Measurements from ENCODE around the gene CARNS1. TPM values are rescaled to one million over a fixed set of nuclear protein-coding genes. Genes with fewer than 3 reads are reported as not detected.
A peak's percentile ranks its signal among the peaks of the same experiment; 100 is the strongest.

The CARNS1 gene
- total and polyA plus RNA-seq, 2 experiments from 2014 or later, result 0.38 to 0.43 TPM

GRCh38 chr11:67419325-67420049 lies 4.0 kb downstream of the CARNS1 start:
- Histone ChIP-seq H3K79me2 (ENCODE audit: insufficient read depth) (no peaks in the 10 kb centered on the region), H3F3A (ENCODE audit: insufficient read depth) (no peaks in the 10 kb centered on the region), H3K27me3 (replicated peaks; ENCODE audit: insufficient read depth) (no peaks in the 10 kb centered on the region), H3K4me1 (ENCODE audit: insufficient read depth) (no peaks in the 10 kb centered on the region), H3K4me2 (ENCODE audit: unreplicated experiment) (no peak overlapping the region), H3K27ac (no peak overlapping the region), H3K9me2 (ENCODE audit: insufficient read depth) (no peaks in the 10 kb centered on the region), H3K4me3 (no peak overlapping the region), H3K36me3 (ENCODE audit: low read depth) (no peaks in the 10 kb centered on the region), H3K9ac (no peak overlapping the region), H2AFZ (no peak overlapping the region), H3K9me3 (ENCODE audit: low read depth) (no peaks in the 10 kb centered on the region), H4K20me1 (ENCODE audit: insufficient read depth) (no peaks in the 10 kb centered on the region)
- no peak for TF ChIP-seq EZH2phosphoT487 (IDR thresholded peaks at IDR 0.05; ENCODE audit: insufficient read depth, low read depth)
- no peak for TF ChIP-seq EZH2 (IDR thresholded peaks at IDR 0.05; ENCODE audit: insufficient read depth, poor library complexity, severe bottlenecking)
- in situ Hi-C loops (cut with MboI), result no loop called here
- WGBS, 2 experiments (ENCODE audit: low coverage in 1 of 2, low lambda C conversion rate in 2 of 2, missing lambda C conversion rate in 2 of 2), result 85 to 93% methylated on average over 19 to 21 of the region's 21 CpGs
- no peak for DNase-seq

GRCh38 chr11:67420147-67420645 lies 4.7 kb downstream of the CARNS1 start:
- DNase-seq, result no peak
- Histone ChIP-seq H3K9ac (peak overlapping the region; percentile 75), H3K27me3 (replicated peaks; ENCODE audit: insufficient read depth) (no peaks in the 10 kb centered on the region), H3K36me3 (ENCODE audit: low read depth) (no peaks in the 10 kb centered on the region), H3K4me3 (peak overlapping the region; percentile 78), H3K79me2 (ENCODE audit: insufficient read depth) (no peaks in the 10 kb centered on the region), H3K4me1 (ENCODE audit: insufficient read depth) (no peaks in the 10 kb centered on the region), H3F3A (ENCODE audit: insufficient read depth) (no peaks in the 10 kb centered on the region), H4K20me1 (ENCODE audit: insufficient read depth) (no peaks in the 10 kb centered on the region), H3K9me2 (ENCODE audit: insufficient read depth) (no peaks in the 10 kb centered on the region), H2AFZ (peak overlapping the region; percentile 78), H3K9me3 (ENCODE audit: low read depth) (no peaks in the 10 kb centered on the region), H3K4me2 (ENCODE audit: unreplicated experiment) (peak overlapping the region; percentile 77), H3K27ac (0 out of 2 replicates have a peak overlapping the region, but pooled peaks have one; percentile 36)
- WGBS, 2 experiments (ENCODE audit: low coverage in 1 of 2, low lambda C conversion rate in 2 of 2, missing lambda C conversion rate in 2 of 2), result 40 to 59% methylated on average over 13 to 15 of the region's 15 CpGs
- TF ChIP-seq EZH2phosphoT487 (IDR thresholded peaks at IDR 0.05; ENCODE audit: insufficient read depth, low read depth) (no peak), EZH2 (IDR thresholded peaks at IDR 0.05; ENCODE audit: insufficient read depth, poor library complexity, severe bottlenecking) (no peak)
- in situ Hi-C loops (cut with MboI), result no loop called here

GRCh38 chr11:67420646-67421429 lies 5.4 kb downstream of the CARNS1 start:
- in situ Hi-C loops (cut with MboI), result no loop called here
- no peaks in the 10 kb centered on the region for H3K27me3 ChIP-seq (replicated peaks; ENCODE audit: insufficient read depth)
- H2AFZ ChIP-seq, result peak overlapping the region; percentile 78
- H3K36me3 ChIP-seq (ENCODE audit: low read depth), result no peaks in the 10 kb centered on the region
- H3K9me2 ChIP-seq (ENCODE audit: insufficient read depth), result no peaks in the 10 kb centered on the region
- no peaks in the 10 kb centered on the region for H3K4me1 ChIP-seq (ENCODE audit: insufficient read depth)
- peak overlapping the region; percentile 77 for H3K4me2 ChIP-seq (ENCODE audit: unreplicated experiment)
- H3K9me3 ChIP-seq (ENCODE audit: low read depth), result no peaks in the 10 kb centered on the region
- peak; percentile 95 for DNase-seq
- H3K79me2 ChIP-seq (ENCODE audit: insufficient read depth), result no peaks in the 10 kb centered on the region
- peak overlapping the region; percentile 36; the same call in 1 of the 2 replicates for H3K27ac ChIP-seq
- TF ChIP-seq EZH2phosphoT487 (IDR thresholded peaks at IDR 0.05; ENCODE audit: insufficient read depth, low read depth) (no peak), EZH2 (IDR thresholded peaks at IDR 0.05; ENCODE audit: insufficient read depth, poor library complexity, severe bottlenecking) (no peak)
- no peaks in the 10 kb centered on the region for H3F3A ChIP-seq (ENCODE audit: insufficient read depth)
- H3K4me3 ChIP-seq, result peak overlapping the region; percentile 78
- H4K20me1 ChIP-seq (ENCODE audit: insufficient read depth), result no peaks in the 10 kb centered on the region
- peak overlapping the region; percentile 75 for H3K9ac ChIP-seq
- WGBS, 2 experiments (ENCODE audit: low coverage in 1 of 2, low lambda C conversion rate in 2 of 2, missing lambda C conversion rate in 2 of 2), result 1% methylated on average over 42 to 48 of the region's 97 CpGs

GRCh38 chr11:67421430-67422031 lies 6.1 kb downstream of the CARNS1 start:
- Histone ChIP-seq H3K27me3 (replicated peaks; ENCODE audit: insufficient read depth) (no peaks in the 10 kb centered on the region), H3K4me1 (ENCODE audit: insufficient read depth) (no peaks in the 10 kb centered on the region), H3K36me3 (ENCODE audit: low read depth) (no peaks in the 10 kb centered on the region), H3K9me2 (ENCODE audit: insufficient read depth) (no peaks in the 10 kb centered on the region), H3K4me3 (peak overlapping the region; percentile 78; the same call in 1 of the 2 replicates), H3K27ac (no peak overlapping the region), H4K20me1 (ENCODE audit: insufficient read depth) (no peaks in the 10 kb centered on the region), H3K9me3 (ENCODE audit: low read depth) (no peaks in the 10 kb centered on the region), H3K4me2 (ENCODE audit: unreplicated experiment) (no peak overlapping the region), H3K79me2 (ENCODE audit: insufficient read depth) (no peaks in the 10 kb centered on the region), H3K9ac (no peak overlapping the region), H2AFZ (peak overlapping the region; percentile 60), H3F3A (ENCODE audit: insufficient read depth) (no peaks in the 10 kb centered on the region)
- no peak for DNase-seq
- WGBS, 2 experiments (ENCODE audit: low coverage in 1 of 2, low lambda C conversion rate in 2 of 2, missing lambda C conversion rate in 2 of 2), result 51 to 52% methylated on average over 22 of the region's 22 CpGs
- in situ Hi-C loops (cut with MboI), result no loop called here
- TF ChIP-seq EZH2phosphoT487 (IDR thresholded peaks at IDR 0.05; ENCODE audit: insufficient read depth, low read depth), result no peak
